WTC11 (cell line): ENCODE data around the gene GSN. TPM values are rescaled to one million over a fixed set of nuclear protein-coding genes. Genes with fewer than 3 reads are reported as not detected.

Source experiments
- ATAC-seq: fragments of 200-7000 bp; cut with Tn5 transposase; 2 replicates; pipeline ENCODE4 v1.10.0; 2021; ENCODE audit warnings: mild to moderate bottlenecking, moderate library complexity
- CTCF ChIA-PET: fragments of 300-600 bp; sonication (Branson Sonifier 250); formaldehyde crosslinking; loops from one replicate; lab custom pipeline; 2021; ENCODE audit warnings: antibody characterized with exemption; lab: Charles Lee
- POLR2A ChIA-PET: fragments of 350-600 bp; sonication (Branson Sonifier 250); formaldehyde crosslinking; loops from one replicate; lab custom pipeline; 2021; ENCODE audit warnings: antibody characterized with exemption; lab: Charles Lee
- DNase-seq: peaks from one replicate; pipeline ENCODE4 v3.0.0; 2021; ENCODE audit warnings: low spot score
- H3K27ac Mint-ChIP-seq: 2 replicates; pipeline ENCODE4 v1.8.0; 2021; ENCODE audit warnings: mixed read lengths
- H3K27me3 Mint-ChIP-seq: 2 replicates; pipeline ENCODE4 v1.8.0; 2021; ENCODE audit warnings: low read depth, mild to moderate bottlenecking, moderate library complexity, mixed read lengths
- H3K36me3 Mint-ChIP-seq: 2 replicates; pipeline ENCODE4 v1.8.0; 2021; ENCODE audit warnings: mixed read lengths
- H3K4me1 Mint-ChIP-seq: 2 replicates; pipeline ENCODE4 v1.8.0; 2022; ENCODE audit warnings: mixed read lengths
- H3K4me3 Mint-ChIP-seq: 2 replicates; pipeline ENCODE4 v1.8.0; 2021; ENCODE audit warnings: mild to moderate bottlenecking, moderate library complexity, mixed read lengths
- H3K9me3 Mint-ChIP-seq: 2 replicates; pipeline ENCODE4 v1.8.0; 2021; ENCODE audit warnings: mixed read lengths
- CREM ChIP-seq: sonication (generic); formaldehyde crosslinking; IDR thresholded peaks from 2 replicates; pipeline ENCODE4 v1.8.1; 2022; ENCODE audit warnings: mild to moderate bottlenecking, missing genetic modification reagents, moderate library complexity
- ESRRA ChIP-seq: sonication (generic); formaldehyde crosslinking; IDR thresholded peaks from 2 replicates; pipeline ENCODE4 v1.8.1; 2022; ENCODE audit warnings: mild to moderate bottlenecking, missing genetic modification reagents, borderline replicate concordance
- ETV6 ChIP-seq: sonication (generic); formaldehyde crosslinking; IDR thresholded peaks from 2 replicates; pipeline ENCODE4 v1.8.1; 2022; ENCODE audit warnings: mild to moderate bottlenecking, missing genetic modification reagents
- FOXJ3 ChIP-seq: sonication (generic); formaldehyde crosslinking; IDR thresholded peaks from 2 replicates; pipeline ENCODE4 v1.9.0; 2021; ENCODE audit warnings: missing genetic modification reagents, mild to moderate bottlenecking, borderline replicate concordance
- HMGA2 ChIP-seq: fragments of 250-450 bp; sonication (Bioruptor Pico); IDR thresholded peaks from 2 replicates; pipeline ENCODE4 v1.4.0; 2021; ENCODE audit warnings: mild to moderate bottlenecking, moderate library complexity
- JAZF1 ChIP-seq: fragments of 250-450 bp; sonication (Bioruptor Pico); IDR thresholded peaks from 2 replicates; pipeline ENCODE4 v1.9.0; 2021; ENCODE audit warnings: moderate library complexity, mild to moderate bottlenecking, inconsistent platforms
- MXD4 ChIP-seq: fragments of 250-450 bp; sonication (Bioruptor Pico); IDR thresholded peaks from 2 replicates; pipeline ENCODE4 v1.8.0; 2021; ENCODE audit warnings: mild to moderate bottlenecking, moderate library complexity, borderline replicate concordance
- NFATC4 ChIP-seq: fragments of 250-450 bp; sonication (Bioruptor Pico); IDR thresholded peaks from 2 replicates; pipeline ENCODE4 v1.9.0; 2021; ENCODE audit warnings: mild to moderate bottlenecking
- NR2C2 ChIP-seq: sonication (generic); formaldehyde crosslinking; IDR thresholded peaks from 2 replicates; pipeline ENCODE4 v1.8.0; 2022; ENCODE audit warnings: mild to moderate bottlenecking, missing genetic modification reagents
- RORB ChIP-seq: fragments of 250-450 bp; sonication (Bioruptor Pico); IDR thresholded peaks from 2 replicates; pipeline ENCODE4 v1.9.0; 2021; ENCODE audit warnings: mild to moderate bottlenecking
- SOX15 ChIP-seq: fragments of 250-450 bp; sonication (Bioruptor Pico); IDR thresholded peaks from 2 replicates; pipeline ENCODE4 v1.9.0; 2021; ENCODE audit warnings: mild to moderate bottlenecking
- ZNF396 ChIP-seq: fragments of 250-450 bp; sonication (Bioruptor Pico); IDR thresholded peaks from 2 replicates; pipeline ENCODE4 v1.8.0; 2021; ENCODE audit warnings: mild to moderate bottlenecking, moderate library complexity, borderline replicate concordance
- total RNA-seq: library from RNA; stranded (reverse); gene quantifications from 3 replicates; pipeline ENCODE4 v1.2.3, GENCODE V29; 2021
- TF ChIP-seq, protein P1 (sequence below): sonication (generic); formaldehyde crosslinking; IDR thresholded peaks from 2 replicates; pipeline ENCODE4 v1.8.1; 2022; ENCODE audit warnings: low read depth, mild to moderate bottlenecking, moderate library complexity, missing genetic modification reagents, borderline replicate concordance
- TF ChIP-seq, protein P2 (sequence below): sonication (generic); formaldehyde crosslinking; IDR thresholded peaks from 2 replicates; pipeline ENCODE4 v1.8.1; 2023; ENCODE audit warnings: mild to moderate bottlenecking, moderate library complexity, missing genetic modification reagents
- TF ChIP-seq, protein P3 (sequence below): sonication (generic); formaldehyde crosslinking; IDR thresholded peaks from 2 replicates; pipeline ENCODE4 v1.8.1; 2022; ENCODE audit warnings: low read depth, missing genetic modification reagents, borderline replicate concordance
- TF ChIP-seq, protein P4 (sequence below): sonication (generic); formaldehyde crosslinking; IDR thresholded peaks from 2 replicates; pipeline ENCODE4 v1.8.0; 2022; ENCODE audit warnings: missing genetic modification reagents
- TF ChIP-seq, protein P5 (sequence below): fragments of 250-450 bp; sonication (Bioruptor Pico); IDR thresholded peaks from 2 replicates; pipeline ENCODE4 v1.9.0; 2021; ENCODE audit warnings: mild to moderate bottlenecking

The GSN gene
- total RNA-seq, 1 experiment from 2014 or later: 47.0 TPM

DNA sequence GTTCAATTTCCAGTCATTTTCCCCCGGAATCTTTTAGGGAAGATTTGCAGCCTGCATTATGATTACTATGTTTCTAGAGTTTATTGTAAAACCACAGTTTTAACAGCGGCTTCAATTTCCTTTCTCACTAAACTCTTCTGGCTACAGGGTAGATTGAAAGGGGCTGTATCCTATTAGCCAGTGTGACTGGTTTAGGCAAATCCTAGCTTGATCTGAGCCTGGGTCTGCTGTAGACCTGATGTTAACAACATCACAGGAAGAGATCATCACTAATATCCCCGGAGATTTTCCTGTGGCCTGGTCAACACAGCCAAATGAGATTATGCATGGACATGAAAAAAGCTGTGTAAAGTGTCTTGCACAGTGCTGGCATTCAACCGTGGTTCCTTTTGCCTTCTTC, 68.7 kb downstream of the GSN start (continued):
- TF ChIP-seq, protein P1, sequence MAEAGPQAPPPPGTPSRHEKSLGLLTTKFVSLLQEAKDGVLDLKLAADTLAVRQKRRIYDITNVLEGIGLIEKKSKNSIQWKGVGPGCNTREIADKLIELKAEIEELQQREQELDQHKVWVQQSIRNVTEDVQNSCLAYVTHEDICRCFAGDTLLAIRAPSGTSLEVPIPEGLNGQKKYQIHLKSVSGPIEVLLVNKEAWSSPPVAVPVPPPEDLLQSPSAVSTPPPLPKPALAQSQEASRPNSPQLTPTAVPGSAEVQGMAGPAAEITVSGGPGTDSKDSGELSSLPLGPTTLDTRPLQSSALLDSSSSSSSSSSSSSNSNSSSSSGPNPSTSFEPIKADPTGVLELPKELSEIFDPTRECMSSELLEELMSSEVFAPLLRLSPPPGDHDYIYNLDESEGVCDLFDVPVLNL (CRISPR knock-in tag): no peak
- TF ChIP-seq ZNF396 (CRISPR knock-in tag): no peak
- no peak for TF ChIP-seq FOXJ3
- TF ChIP-seq, protein P2, sequence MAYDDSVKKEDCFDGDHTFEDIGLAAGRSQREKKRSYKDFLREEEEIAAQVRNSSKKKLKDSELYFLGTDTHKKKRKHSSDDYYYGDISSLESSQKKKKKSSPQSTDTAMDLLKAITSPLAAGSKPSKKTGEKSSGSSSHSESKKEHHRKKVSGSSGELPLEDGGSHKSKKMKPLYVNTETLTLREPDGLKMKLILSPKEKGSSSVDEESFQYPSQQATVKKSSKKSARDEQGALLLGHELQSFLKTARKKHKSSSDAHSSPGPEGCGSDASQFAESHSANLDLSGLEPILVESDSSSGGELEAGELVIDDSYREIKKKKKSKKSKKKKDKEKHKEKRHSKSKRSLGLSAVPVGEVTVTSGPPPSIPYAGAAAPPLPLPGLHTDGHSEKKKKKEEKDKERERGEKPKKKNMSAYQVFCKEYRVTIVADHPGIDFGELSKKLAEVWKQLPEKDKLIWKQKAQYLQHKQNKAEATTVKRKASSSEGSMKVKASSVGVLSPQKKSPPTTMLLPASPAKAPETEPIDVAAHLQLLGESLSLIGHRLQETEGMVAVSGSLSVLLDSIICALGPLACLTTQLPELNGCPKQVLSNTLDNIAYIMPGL (CRISPR knock-in tag): no peak
- TF ChIP-seq, protein P3, sequence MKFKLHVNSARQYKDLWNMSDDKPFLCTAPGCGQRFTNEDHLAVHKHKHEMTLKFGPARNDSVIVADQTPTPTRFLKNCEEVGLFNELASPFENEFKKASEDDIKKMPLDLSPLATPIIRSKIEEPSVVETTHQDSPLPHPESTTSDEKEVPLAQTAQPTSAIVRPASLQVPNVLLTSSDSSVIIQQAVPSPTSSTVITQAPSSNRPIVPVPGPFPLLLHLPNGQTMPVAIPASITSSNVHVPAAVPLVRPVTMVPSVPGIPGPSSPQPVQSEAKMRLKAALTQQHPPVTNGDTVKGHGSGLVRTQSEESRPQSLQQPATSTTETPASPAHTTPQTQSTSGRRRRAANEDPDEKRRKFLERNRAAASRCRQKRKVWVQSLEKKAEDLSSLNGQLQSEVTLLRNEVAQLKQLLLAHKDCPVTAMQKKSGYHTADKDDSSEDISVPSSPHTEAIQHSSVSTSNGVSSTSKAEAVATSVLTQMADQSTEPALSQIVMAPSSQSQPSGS (CRISPR knock-in tag): no peak
- TF ChIP-seq RORB (CRISPR knock-in tag): no peak
- TF ChIP-seq CREM: no peak
- TF ChIP-seq, protein P4, sequence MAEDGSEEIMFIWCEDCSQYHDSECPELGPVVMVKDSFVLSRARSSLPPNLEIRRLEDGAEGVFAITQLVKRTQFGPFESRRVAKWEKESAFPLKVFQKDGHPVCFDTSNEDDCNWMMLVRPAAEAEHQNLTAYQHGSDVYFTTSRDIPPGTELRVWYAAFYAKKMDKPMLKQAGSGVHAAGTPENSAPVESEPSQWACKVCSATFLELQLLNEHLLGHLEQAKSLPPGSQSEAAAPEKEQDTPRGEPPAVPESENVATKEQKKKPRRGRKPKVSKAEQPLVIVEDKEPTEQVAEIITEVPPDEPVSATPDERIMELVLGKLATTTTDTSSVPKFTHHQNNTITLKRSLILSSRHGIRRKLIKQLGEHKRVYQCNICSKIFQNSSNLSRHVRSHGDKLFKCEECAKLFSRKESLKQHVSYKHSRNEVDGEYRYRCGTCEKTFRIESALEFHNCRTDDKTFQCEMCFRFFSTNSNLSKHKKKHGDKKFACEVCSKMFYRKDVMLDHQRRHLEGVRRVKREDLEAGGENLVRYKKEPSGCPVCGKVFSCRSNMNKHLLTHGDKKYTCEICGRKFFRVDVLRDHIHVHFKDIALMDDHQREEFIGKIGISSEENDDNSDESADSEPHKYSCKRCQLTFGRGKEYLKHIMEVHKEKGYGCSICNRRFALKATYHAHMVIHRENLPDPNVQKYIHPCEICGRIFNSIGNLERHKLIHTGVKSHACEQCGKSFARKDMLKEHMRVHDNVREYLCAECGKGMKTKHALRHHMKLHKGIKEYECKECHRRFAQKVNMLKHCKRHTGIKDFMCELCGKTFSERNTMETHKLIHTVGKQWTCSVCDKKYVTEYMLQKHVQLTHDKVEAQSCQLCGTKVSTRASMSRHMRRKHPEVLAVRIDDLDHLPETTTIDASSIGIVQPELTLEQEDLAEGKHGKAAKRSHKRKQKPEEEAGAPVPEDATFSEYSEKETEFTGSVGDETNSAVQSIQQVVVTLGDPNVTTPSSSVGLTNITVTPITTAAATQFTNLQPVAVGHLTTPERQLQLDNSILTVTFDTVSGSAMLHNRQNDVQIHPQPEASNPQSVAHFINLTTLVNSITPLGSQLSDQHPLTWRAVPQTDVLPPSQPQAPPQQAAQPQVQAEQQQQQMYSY (CRISPR knock-in tag): no peak
- TF ChIP-seq NR2C2 (CRISPR knock-in tag): no peak
- TF ChIP-seq HMGA2 (CRISPR knock-in tag): no peak
- TF ChIP-seq, protein P5, sequence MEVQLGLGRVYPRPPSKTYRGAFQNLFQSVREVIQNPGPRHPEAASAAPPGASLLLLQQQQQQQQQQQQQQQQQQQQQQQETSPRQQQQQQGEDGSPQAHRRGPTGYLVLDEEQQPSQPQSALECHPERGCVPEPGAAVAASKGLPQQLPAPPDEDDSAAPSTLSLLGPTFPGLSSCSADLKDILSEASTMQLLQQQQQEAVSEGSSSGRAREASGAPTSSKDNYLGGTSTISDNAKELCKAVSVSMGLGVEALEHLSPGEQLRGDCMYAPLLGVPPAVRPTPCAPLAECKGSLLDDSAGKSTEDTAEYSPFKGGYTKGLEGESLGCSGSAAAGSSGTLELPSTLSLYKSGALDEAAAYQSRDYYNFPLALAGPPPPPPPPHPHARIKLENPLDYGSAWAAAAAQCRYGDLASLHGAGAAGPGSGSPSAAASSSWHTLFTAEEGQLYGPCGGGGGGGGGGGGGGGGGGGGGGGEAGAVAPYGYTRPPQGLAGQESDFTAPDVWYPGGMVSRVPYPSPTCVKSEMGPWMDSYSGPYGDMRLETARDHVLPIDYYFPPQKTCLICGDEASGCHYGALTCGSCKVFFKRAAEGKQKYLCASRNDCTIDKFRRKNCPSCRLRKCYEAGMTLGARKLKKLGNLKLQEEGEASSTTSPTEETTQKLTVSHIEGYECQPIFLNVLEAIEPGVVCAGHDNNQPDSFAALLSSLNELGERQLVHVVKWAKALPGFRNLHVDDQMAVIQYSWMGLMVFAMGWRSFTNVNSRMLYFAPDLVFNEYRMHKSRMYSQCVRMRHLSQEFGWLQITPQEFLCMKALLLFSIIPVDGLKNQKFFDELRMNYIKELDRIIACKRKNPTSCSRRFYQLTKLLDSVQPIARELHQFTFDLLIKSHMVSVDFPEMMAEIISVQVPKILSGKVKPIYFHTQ (CRISPR knock-in tag): no peak
- TF ChIP-seq NFATC4 (CRISPR knock-in tag): no peak
- no peak for TF ChIP-seq JAZF1

DNA sequence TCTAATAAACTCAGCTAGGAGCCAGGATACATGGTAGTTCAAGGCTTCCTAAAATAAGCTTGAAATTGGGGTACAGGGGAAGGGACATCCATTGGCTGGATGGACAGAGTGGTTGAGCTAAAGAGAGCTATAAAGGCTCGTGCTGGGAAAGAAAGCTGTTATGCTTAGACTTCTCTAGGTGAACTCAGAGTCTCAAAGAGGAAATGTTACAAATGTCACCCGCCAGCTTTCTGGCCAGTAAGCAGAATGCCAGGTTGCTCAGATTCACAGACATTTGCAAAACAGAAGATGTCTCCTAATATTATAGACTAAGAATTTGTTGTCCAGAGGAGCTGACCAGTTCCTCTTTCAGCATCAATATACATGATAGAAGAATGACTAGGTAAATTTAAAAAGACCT, 71.5 kb downstream of the GSN start:
- no peak overlapping the region for H3K27ac Mint-ChIP-seq
- H3K4me1 Mint-ChIP-seq: no peaks in the 10 kb centered on the region
- DNase-seq: no peak
- no peaks in the 10 kb centered on the region for H3K27me3 Mint-ChIP-seq
- 0 out of 2 replicates have a peak, but pooled peaks cover 3% of the 10 kb centered on the region for H3K9me3 Mint-ChIP-seq
- CTCF ChIA-PET: interaction anchor here (1.8 kb wide), 1 partner anchor 61 kb away, joined by 4 read pairs; no protein-coding TSS in a partner anchor
- TF ChIP-seq MXD4 (CRISPR knock-in tag): no peak
- TF ChIP-seq ESRRA (CRISPR knock-in tag): no peak
- no peak for TF ChIP-seq RORB (CRISPR knock-in tag)
- no peak for TF ChIP-seq ETV6 (CRISPR knock-in tag)
- TF ChIP-seq SOX15 (CRISPR knock-in tag): no peak
- H3K4me3 Mint-ChIP-seq: no peak overlapping the region
- POLR2A ChIA-PET: no interaction called here
- peaks cover 5% of the 10 kb centered on the region; the same call in 1 of the 2 replicates for H3K36me3 Mint-ChIP-seq
- no peak for ATAC-seq
